ENCODE data around the gene PIGZ. TPM values are rescaled to one million over a fixed set of nuclear protein-coding genes. Genes with fewer than 3 reads are reported as not detected.

The PIGZ gene
- total RNA-seq, 2 experiments from 2014 or later: 0.27 to 0.76 TPM

DNA sequence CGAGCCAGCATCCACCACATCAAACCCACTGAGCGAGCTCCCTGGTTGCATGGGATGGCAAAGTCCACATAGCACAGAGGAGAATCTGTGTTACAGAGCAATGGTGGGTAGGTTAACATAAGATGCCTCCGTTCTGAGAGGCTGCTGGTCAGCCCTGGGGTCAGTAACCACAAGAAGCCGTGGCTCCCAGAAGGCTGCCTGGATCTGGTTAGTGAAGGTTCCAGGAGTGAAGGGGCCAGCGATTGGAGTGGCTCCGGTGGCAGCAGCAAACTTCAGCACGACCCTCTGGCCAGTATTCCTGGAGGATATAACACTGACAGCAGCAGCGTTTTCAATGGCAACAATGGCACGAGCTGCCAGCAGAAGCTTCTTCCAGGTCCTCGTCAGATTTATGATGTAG is 18.4 kb upstream of the PIGZ start:
- intact Hi-C loops (cut with micrococcal nuclease): no loop called here
- Mint-ChIP-seq H3K27ac (no peak overlapping the region), H3K36me3 (ENCODE audit: low read depth) (no peaks in the 10 kb centered on the region), H3K4me3 (no peak overlapping the region), H3K4me1 (ENCODE audit: low read depth) (no peaks in the 10 kb centered on the region), H3K9me3 (peaks cover 4% of the 10 kb centered on the region), H3K27me3 (no peaks in the 10 kb centered on the region)
- CTCF ChIA-PET: no interaction called here
- DNase-seq (no peak), ATAC-seq (no peak)
- POLR2A ChIA-PET: no interaction called here
- TF ChIP-seq, protein P1, sequence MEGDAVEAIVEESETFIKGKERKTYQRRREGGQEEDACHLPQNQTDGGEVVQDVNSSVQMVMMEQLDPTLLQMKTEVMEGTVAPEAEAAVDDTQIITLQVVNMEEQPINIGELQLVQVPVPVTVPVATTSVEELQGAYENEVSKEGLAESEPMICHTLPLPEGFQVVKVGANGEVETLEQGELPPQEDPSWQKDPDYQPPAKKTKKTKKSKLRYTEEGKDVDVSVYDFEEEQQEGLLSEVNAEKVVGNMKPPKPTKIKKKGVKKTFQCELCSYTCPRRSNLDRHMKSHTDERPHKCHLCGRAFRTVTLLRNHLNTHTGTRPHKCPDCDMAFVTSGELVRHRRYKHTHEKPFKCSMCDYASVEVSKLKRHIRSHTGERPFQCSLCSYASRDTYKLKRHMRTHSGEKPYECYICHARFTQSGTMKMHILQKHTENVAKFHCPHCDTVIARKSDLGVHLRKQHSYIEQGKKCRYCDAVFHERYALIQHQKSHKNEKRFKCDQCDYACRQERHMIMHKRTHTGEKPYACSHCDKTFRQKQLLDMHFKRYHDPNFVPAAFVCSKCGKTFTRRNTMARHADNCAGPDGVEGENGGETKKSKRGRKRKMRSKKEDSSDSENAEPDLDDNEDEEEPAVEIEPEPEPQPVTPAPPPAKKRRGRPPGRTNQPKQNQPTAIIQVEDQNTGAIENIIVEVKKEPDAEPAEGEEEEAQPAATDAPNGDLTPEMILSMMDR (IDR thresholded peaks at IDR 0.05): no peak

DNA sequence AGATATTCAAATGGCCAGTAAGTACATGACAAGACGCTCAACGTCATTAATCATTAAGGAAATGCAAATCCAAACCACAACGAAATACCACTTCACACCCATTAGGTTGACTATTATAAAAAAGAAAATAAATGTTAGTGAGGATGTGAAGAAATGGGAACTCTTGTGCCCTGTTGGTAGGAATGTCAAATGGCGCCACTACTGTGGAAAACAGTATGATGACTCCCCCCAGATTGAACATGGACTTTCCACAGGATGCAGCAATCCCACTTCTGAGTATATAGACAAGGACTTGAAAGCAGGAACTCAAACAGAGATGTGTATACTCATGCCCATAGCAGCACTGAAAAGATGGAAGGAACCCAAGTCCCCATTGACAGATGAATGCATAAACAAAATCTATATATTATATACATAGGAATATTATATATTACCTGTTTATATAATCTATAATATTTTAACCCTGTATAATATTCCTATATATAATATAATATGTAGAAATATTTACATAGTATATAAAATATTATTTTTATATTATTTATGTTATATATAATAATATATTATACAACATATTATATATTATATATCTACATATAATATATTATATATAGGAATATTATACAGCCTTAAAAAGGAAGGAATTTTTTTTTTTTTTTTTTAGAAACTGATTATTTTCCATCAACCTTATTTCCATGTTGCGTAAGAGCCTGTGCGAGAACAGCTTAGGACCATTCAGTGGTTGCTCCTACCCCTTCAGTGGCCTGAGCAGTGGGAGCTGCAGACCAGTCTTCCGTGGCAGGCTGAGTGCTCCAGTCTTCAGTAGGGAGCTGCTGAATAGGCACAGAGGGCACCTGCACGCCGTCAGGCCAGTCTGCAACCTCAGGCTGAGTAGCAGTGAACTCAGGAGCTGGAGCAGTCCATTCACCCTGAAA is 17.6 kb upstream of the PIGZ start:
- H3K9me3 Mint-ChIP-seq: peaks cover 6% of the 10 kb centered on the region
- H3K36me3 Mint-ChIP-seq (ENCODE audit: low read depth): no peaks in the 10 kb centered on the region
- no peak overlapping the region for H3K27ac Mint-ChIP-seq
- intact Hi-C loops (cut with micrococcal nuclease): no loop called here
- no peak overlapping the region for H3K4me3 Mint-ChIP-seq
- TF ChIP-seq, protein P1 (IDR thresholded peaks at IDR 0.05): no peak
- H3K27me3 Mint-ChIP-seq: peaks cover 1% of the 10 kb centered on the region
- no peaks in the 10 kb centered on the region for H3K4me1 Mint-ChIP-seq (ENCODE audit: low read depth)
- POLR2A ChIA-PET: no interaction called here
- DNase-seq (no peak), ATAC-seq (no peak)
- CTCF ChIA-PET: interaction anchor here (0.7 kb wide), 1 partner anchor 33 kb away, joined by 3 read pairs; no protein-coding TSS in a partner anchor

DNA sequence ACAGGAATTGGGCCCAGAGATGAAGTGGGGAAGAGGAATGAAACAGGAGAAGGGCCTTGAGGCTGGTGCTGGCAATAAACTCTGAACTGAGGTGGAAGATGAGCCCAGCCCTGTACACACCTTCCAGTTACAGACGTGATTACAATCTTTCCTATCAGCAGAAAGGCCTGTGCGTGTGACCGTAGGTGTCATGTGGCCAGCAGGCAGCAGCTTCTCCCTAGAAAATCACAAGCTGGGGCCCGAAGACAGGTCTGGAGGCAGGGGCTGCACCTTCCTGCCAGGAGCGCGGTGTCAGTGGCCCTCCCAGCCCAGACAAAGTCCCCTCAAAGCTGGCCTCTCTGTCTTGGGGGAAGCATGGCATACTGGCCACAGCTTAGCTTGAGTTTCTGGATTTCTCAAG is 16.7 kb upstream of the PIGZ start:
- no peaks in the 10 kb centered on the region for H3K4me1 Mint-ChIP-seq (ENCODE audit: low read depth)
- DNase-seq (no peak), ATAC-seq (no peak)
- no peak overlapping the region for H3K27ac Mint-ChIP-seq
- ChIA-PET POLR2A (no interaction called here), CTCF (interaction anchor here (0.7 kb wide), 1 partner anchor 32 kb away, joined by 3 read pairs; no protein-coding TSS in a partner anchor)
- TF ChIP-seq, protein P1 (IDR thresholded peaks at IDR 0.05): no peak
- no peaks in the 10 kb centered on the region for H3K36me3 Mint-ChIP-seq (ENCODE audit: low read depth)
- intact Hi-C loops (cut with micrococcal nuclease): no loop called here
- peaks cover 6% of the 10 kb centered on the region for H3K9me3 Mint-ChIP-seq
- H3K27me3 Mint-ChIP-seq: peaks cover 1% of the 10 kb centered on the region
- H3K4me3 Mint-ChIP-seq: no peak overlapping the region

DNA sequence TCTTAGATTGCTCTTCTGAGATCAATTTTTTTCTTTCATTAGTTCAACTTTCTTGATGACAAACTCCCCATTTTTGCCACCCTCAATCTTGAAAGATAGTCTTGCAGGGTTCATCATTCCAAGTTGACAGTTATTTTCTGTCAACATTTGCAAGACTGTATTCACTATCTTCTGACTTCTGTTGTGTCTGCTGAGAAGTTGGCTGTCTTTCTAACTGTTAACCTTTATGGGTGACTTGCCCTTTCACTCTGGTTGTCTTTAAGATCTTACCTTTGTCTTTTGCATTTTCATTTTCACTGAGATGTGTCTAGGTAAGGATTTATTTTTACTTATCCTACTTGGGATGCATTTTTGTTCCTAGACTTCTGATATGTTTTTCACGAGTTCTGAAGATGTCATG is 14.6 kb upstream of the PIGZ start:
- Mint-ChIP-seq H3K36me3 (ENCODE audit: low read depth) (no peaks in the 10 kb centered on the region), H3K27me3 (peaks cover 1% of the 10 kb centered on the region), H3K27ac (no peak overlapping the region), H3K4me3 (no peak overlapping the region), H3K9me3 (peaks cover 6% of the 10 kb centered on the region), H3K4me1 (ENCODE audit: low read depth) (no peaks in the 10 kb centered on the region)
- ATAC-seq (no peak), DNase-seq (no peak)
- ChIA-PET CTCF (interaction anchor here (0.9 to 1.3 kb wide), 2 partner anchors 14 to 48 kb away, joined by 4 to 6 read pairs; no protein-coding TSS in a partner anchor), POLR2A (no interaction called here)
- TF ChIP-seq, protein P1 (IDR thresholded peaks at IDR 0.05): no peak
- intact Hi-C loops (cut with micrococcal nuclease): no loop called here

DNA sequence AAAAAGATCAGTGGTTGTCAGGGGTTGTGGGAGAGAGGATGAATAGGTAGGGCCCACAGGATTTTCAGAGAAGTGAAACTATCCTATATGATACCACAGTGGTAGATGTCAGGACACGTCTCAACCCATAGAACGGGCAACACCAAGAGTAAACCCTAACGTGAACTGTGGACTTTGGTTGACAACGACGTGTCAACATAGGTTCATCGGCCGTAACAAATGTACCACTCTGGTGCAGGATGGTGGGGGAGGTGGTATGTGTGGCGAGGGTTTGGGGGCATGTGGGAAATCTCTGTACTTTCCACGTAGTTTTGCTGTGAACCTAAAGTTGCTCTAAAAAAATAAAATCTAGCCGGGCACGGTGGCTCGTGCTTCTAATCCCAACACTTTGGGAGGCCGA is 13.0 kb upstream of the PIGZ start:
- peaks cover 1% of the 10 kb centered on the region for H3K27me3 Mint-ChIP-seq
- no peak for DNase-seq
- no peak overlapping the region for H3K4me3 Mint-ChIP-seq
- CTCF ChIA-PET: no interaction called here
- POLR2A ChIA-PET: no interaction called here
- no peaks in the 10 kb centered on the region for H3K36me3 Mint-ChIP-seq (ENCODE audit: low read depth)
- intact Hi-C loops (cut with micrococcal nuclease): no loop called here
- TF ChIP-seq, protein P1 (IDR thresholded peaks at IDR 0.05): no peak
- peaks cover 6% of the 10 kb centered on the region for H3K9me3 Mint-ChIP-seq
- ATAC-seq: no peak
- no peak overlapping the region for H3K27ac Mint-ChIP-seq
- H3K4me1 Mint-ChIP-seq (ENCODE audit: low read depth): no peaks in the 10 kb centered on the region
